HG03064 (cell line): ENCODE measurements around the gene NTM.

Source experiments
- ATAC-seq: cut with Tn5 transposase; IDR thresholded peaks from one replicate; pipeline ENCODE4 v1.9.1; 2021; ENCODE audit warnings: low read depth; ENCODE audit not compliant: unreplicated experiment

Gene NTM

GRCh38 chr11:131840545-131840944 is 470.1 kb downstream of the NTM start:
- no peak for ATAC-seq

- ATAC-seq = no peak
Measured at GRCh38 chr11:131841028-131841427, 470.6 kb downstream of the NTM start.

- no peak for ATAC-seq
Measured at GRCh38 chr11:131841925-131842635, 471.7 kb downstream of the NTM start.

GRCh38 chr11:131845255-131845654 is 474.8 kb downstream of the NTM start:
- ATAC-seq = no peak

- no peak for ATAC-seq
Measured at GRCh38 chr11:131849485-131849884, 479.1 kb downstream of the NTM start.

GRCh38 chr11:131850507-131850906 is 480.1 kb downstream of the NTM start:
- ATAC-seq = no peak

GRCh38 chr11:131851964-131852755 is 481.7 kb downstream of the NTM start:
- no peak for ATAC-seq

GRCh38 chr11:131852757-131853156 is 482.3 kb downstream of the NTM start:
- ATAC-seq = no peak

- ATAC-seq = no peak
Measured at GRCh38 chr11:131854391-131854790, 484.0 kb downstream of the NTM start.

- no peak for ATAC-seq
Measured at GRCh38 chr11:131855320-131855719, 484.9 kb downstream of the NTM start.

GRCh38 chr11:131857246-131857645 is 486.8 kb downstream of the NTM start:
- ATAC-seq = no peak

- no peak for ATAC-seq
Measured at GRCh38 chr11:131858505-131858904, 488.1 kb downstream of the NTM start.

- ATAC-seq = no peak
Measured at GRCh38 chr11:131859538-131860210, 489.3 kb downstream of the NTM start.

GRCh38 chr11:131864228-131864627 is 493.8 kb downstream of the NTM start:
- no peak for ATAC-seq

- no peak for ATAC-seq
Measured at GRCh38 chr11:131865860-131866259, 495.4 kb downstream of the NTM start.

- ATAC-seq = no peak
Measured at GRCh38 chr11:131866535-131867400, 496.4 kb downstream of the NTM start.

- ATAC-seq = no peak
Measured at GRCh38 chr11:131867457-131868257, 497.2 kb downstream of the NTM start.

GRCh38 chr11:131868629-131869507 is 498.5 kb downstream of the NTM start:
- ATAC-seq = no peak

- no peak for ATAC-seq
Measured at GRCh38 chr11:131870305-131870704, 499.9 kb downstream of the NTM start.
